Neuronal stem cell (in vitro differentiated cells): ENCODE results near the gene PDHA2.
"Not testable (repeated sequence)": the region's sequence is repeated elsewhere in the genome, so short reads cannot be mapped to it uniquely, and the experiment has no call there.

Experiments used
- DNase-seq: peaks from one replicate; pipeline ENCODE4 v3.0.0-alpha.2; 2013; ENCODE audit warnings: low spot score
- H2AFZ ChIP-seq: one replicate; pipeline ENCODE4 v1.6.1; 2013; ENCODE audit warnings: mild to moderate bottlenecking, low read length, inconsistent platforms
- H2AK5ac ChIP-seq: 2 replicates; pipeline ENCODE4 v1.6.1; 2013; ENCODE audit warnings: low read depth, mild to moderate bottlenecking, inconsistent platforms, low read length, moderate library complexity, mixed read lengths
- H2BK120ac ChIP-seq: 2 replicates; pipeline ENCODE4 v1.6.1; 2013; ENCODE audit warnings: low read depth, mild to moderate bottlenecking, inconsistent platforms, low read length, moderate library complexity, mixed read lengths
- H2BK12ac ChIP-seq: one replicate; pipeline ENCODE4 v1.6.1; 2013; ENCODE audit warnings: low read length, inconsistent platforms
- H2BK15ac ChIP-seq: 2 replicates; pipeline ENCODE4 v1.6.1; 2013; ENCODE audit warnings: mild to moderate bottlenecking, low read length, inconsistent platforms, mixed read lengths
- H2BK5ac ChIP-seq: one replicate; pipeline ENCODE4 v1.6.1; 2013; ENCODE audit warnings: inconsistent platforms, mild to moderate bottlenecking, low read length, moderate library complexity
- H3K14ac ChIP-seq: one replicate; pipeline ENCODE4 v1.6.1; 2013; ENCODE audit warnings: low read length, inconsistent platforms
- H3K18ac ChIP-seq: 2 replicates; pipeline ENCODE4 v1.6.1; 2013; ENCODE audit warnings: low read length, inconsistent platforms
- H3K23ac ChIP-seq: 2 replicates; pipeline ENCODE4 v1.6.1; 2013; ENCODE audit warnings: low read depth, mild to moderate bottlenecking, mixed read lengths, low read length, inconsistent platforms; ENCODE audit not compliant: poor library complexity
- H3K27ac ChIP-seq: replicated peaks from 3 replicates; pipeline ENCODE4 v1.5.1; 2013; ENCODE audit warnings: low read length, inconsistent platforms
- H3K27me3 ChIP-seq, 3 experiments: 2 replicates each; pipeline ENCODE4 v1.6.1; 2013; ENCODE audit warnings: low read length in 3 of 3, mild to moderate bottlenecking in 2 of 3, inconsistent platforms in 1 of 3, low read depth in 1 of 3, mixed read lengths in 1 of 3, moderate library complexity in 1 of 3; ENCODE audit not compliant: control insufficient read depth in 3 of 3, insufficient read depth in 3 of 3
- H3K36me3 ChIP-seq, 2 donors: replicated peaks in 1 of 2; 2 replicates each; pipeline ENCODE4 v1.6.1; 2013; ENCODE audit warnings: low read length in 2 of 2; ENCODE audit not compliant: control insufficient read depth in 2 of 2, insufficient read depth in 2 of 2
- H3K4ac ChIP-seq: 2 replicates; pipeline ENCODE4 v1.6.1; 2013; ENCODE audit warnings: inconsistent platforms, mild to moderate bottlenecking, low read length, moderate library complexity
- H3K4me1 ChIP-seq, 2 donors: 1 replicate in 1 of 2; 2 replicates in 1 of 2; pipeline ENCODE4 v1.6.1; 2013; ENCODE audit warnings: low read length in 2 of 2, low read depth in 1 of 2; ENCODE audit not compliant: control insufficient read depth in 2 of 2, insufficient read depth in 1 of 2
- H3K4me2 ChIP-seq: one replicate; pipeline ENCODE4 v1.6.1; 2013; ENCODE audit warnings: mild to moderate bottlenecking, low read length, inconsistent platforms; ENCODE audit not compliant: insufficient read depth, poor library complexity, severe bottlenecking
- H3K4me3 ChIP-seq, 2 donors: 2 replicates each; pipeline ENCODE4 v1.5.1; 2013; ENCODE audit warnings: low read length in 2 of 2, mild to moderate bottlenecking in 2 of 2, inconsistent platforms in 1 of 2, moderate library complexity in 1 of 2
- H3K79me1 ChIP-seq: one replicate; pipeline ENCODE4 v1.6.1; 2013; ENCODE audit warnings: low read depth, mild to moderate bottlenecking, inconsistent platforms, low read length, moderate library complexity
- H3K9ac ChIP-seq: one replicate; pipeline ENCODE4 v1.6.1; 2013; ENCODE audit warnings: mild to moderate bottlenecking, low read depth, low read length, inconsistent platforms; ENCODE audit not compliant: poor library complexity
- H3K9me3 ChIP-seq, 2 donors: replicated peaks in 1 of 2; 2 replicates each; pipeline versions ENCODE3 to v1.6.1; 2013; ENCODE audit warnings: low read length in 2 of 2, mild to moderate bottlenecking in 2 of 2, inconsistent platforms in 1 of 2, low read depth in 1 of 2, mixed read lengths in 1 of 2, moderate library complexity in 1 of 2; ENCODE audit not compliant: control insufficient read depth in 2 of 2, insufficient read depth in 1 of 2
- H4K8ac ChIP-seq: one replicate; pipeline ENCODE4 v1.6.1; 2013; ENCODE audit warnings: low read depth, mild to moderate bottlenecking, inconsistent platforms, low read length, moderate library complexity
- H4K91ac ChIP-seq: one replicate; pipeline ENCODE4 v1.6.1; 2013; ENCODE audit warnings: low read length, low read depth, mild to moderate bottlenecking, inconsistent platforms; ENCODE audit not compliant: poor library complexity
- WGBS, 2 donors: extraction: QIAGEN DNeasy Blood & Tissue Kit; methylation state at CpG; one replicate each; pipeline ENCODE4 v1.1.7; 2013; ENCODE audit warnings: missing lambda C conversion rate in 2 of 2, mixed read lengths in 1 of 2; ENCODE audit not compliant: insufficient read length in 2 of 2, insufficient replicate concordance in 1 of 2; ENCODE audit errors: extremely low coverage in 2 of 2; 5-methylcytosine and 5-hydroxymethylcytosine counted together

Gene PDHA2

DNA sequence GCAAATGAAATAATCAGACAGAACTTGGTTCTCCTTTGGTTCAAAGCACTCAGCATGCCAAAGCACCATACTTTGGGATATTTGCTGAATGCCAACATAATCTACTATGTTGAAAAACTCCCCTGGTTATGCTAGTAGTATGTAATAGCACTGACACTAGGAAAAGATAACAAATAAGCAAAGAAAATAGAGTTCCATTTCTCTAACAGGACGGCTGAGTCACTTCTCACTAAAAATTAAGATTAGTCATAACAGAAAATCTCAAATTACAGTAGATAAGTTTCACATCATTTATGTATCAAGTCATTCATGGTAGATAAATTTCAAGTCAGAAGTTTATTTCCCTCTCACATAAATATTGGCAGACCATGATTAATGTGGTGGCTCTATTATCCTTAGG, 17.9 kb downstream of the PDHA2 start:
- H3K14ac ChIP-seq: no peak overlapping the region
- no peak overlapping the region for H4K91ac ChIP-seq
- no peak overlapping the region for H3K23ac ChIP-seq
- H3K36me3 ChIP-seq: no peaks in the 10 kb centered on the region
- H3K4me1 ChIP-seq: no peaks in the 10 kb centered on the region
- H3K18ac ChIP-seq: no peak overlapping the region
- no peak overlapping the region for H2BK120ac ChIP-seq
- no peak overlapping the region for H3K27ac ChIP-seq
- no peak overlapping the region for H2BK5ac ChIP-seq
- no peak overlapping the region for H2AK5ac ChIP-seq
- H4K8ac ChIP-seq: no peak overlapping the region
- H3K9me3 ChIP-seq: no peaks in the 10 kb centered on the region
- no peak overlapping the region for H3K4me2 ChIP-seq
- H2AFZ ChIP-seq: no peak overlapping the region
- H3K79me1 ChIP-seq: no peaks in the 10 kb centered on the region
- H3K4ac ChIP-seq: no peak overlapping the region
- DNase-seq: no peak
- WGBS, 2 donors: no CpG with 5 or more reads among the region's 1 CpG
- no peak overlapping the region for H2BK12ac ChIP-seq
- H3K4me3 ChIP-seq: no peak overlapping the region
- H3K9ac ChIP-seq: no peak overlapping the region
- no peak overlapping the region for H2BK15ac ChIP-seq
- no peaks in the 10 kb centered on the region for H3K27me3 ChIP-seq

- H3K4ac ChIP-seq: no peak overlapping the region
- no peak for DNase-seq
- H3K4me2 ChIP-seq: no peak overlapping the region
Observed at GRCh38 chr4:95867919-95868318, 28.0 kb downstream of the PDHA2 start.

GRCh38 chr4:95869414-95869813, 29.5 kb downstream of the PDHA2 start:
- not testable (repeated sequence) for H3K23ac ChIP-seq, H4K8ac ChIP-seq, H2AK5ac ChIP-seq, H3K4me1 ChIP-seq, H3K4me2 ChIP-seq, H2BK120ac ChIP-seq, H3K79me1 ChIP-seq, H3K27ac ChIP-seq, H4K91ac ChIP-seq, H3K18ac ChIP-seq, H2BK5ac ChIP-seq, H2AFZ ChIP-seq, H3K4ac ChIP-seq, H3K4me3 ChIP-seq, DNase-seq, H3K36me3 ChIP-seq, H2BK15ac ChIP-seq, H3K27me3 ChIP-seq, H3K14ac ChIP-seq, H2BK12ac ChIP-seq, H3K9ac ChIP-seq
- WGBS, 2 donors: no CpG with 5 or more reads among the region's 1 CpG
- H3K9me3 ChIP-seq: peaks cover 0 to 16% of the 10 kb centered on the region in 2 donors

More at GRCh38 chr4:95867919-95868318, 28.0 kb downstream of the PDHA2 start:
- no peak overlapping the region for H2AFZ ChIP-seq
- H3K27me3 ChIP-seq: no peaks in the 10 kb centered on the region
- H3K9me3 ChIP-seq: peaks cover 0 to 16% of the 10 kb centered on the region in 2 donors
- no peak overlapping the region for H4K8ac ChIP-seq
- no peaks in the 10 kb centered on the region for H3K79me1 ChIP-seq
- no peak overlapping the region for H3K9ac ChIP-seq
- H2BK12ac ChIP-seq: no peak overlapping the region
- H2AK5ac ChIP-seq: no peak overlapping the region
- H4K91ac ChIP-seq: no peak overlapping the region
- H3K4me3 ChIP-seq: no peak overlapping the region
- no peak overlapping the region for H2BK15ac ChIP-seq
- H3K23ac ChIP-seq: no peak overlapping the region
- H3K36me3 ChIP-seq: no peaks in the 10 kb centered on the region
- no peaks in the 10 kb centered on the region for H3K4me1 ChIP-seq
- H2BK120ac ChIP-seq: no peak overlapping the region
- no peak overlapping the region for H2BK5ac ChIP-seq
- no peak overlapping the region for H3K27ac ChIP-seq
- no peak overlapping the region for H3K18ac ChIP-seq
- no peak overlapping the region for H3K14ac ChIP-seq

- no peaks in the 10 kb centered on the region for H3K79me1 ChIP-seq
Observed at GRCh38 chr4:95869961-95870500, 30.1 kb downstream of the PDHA2 start.

More at GRCh38 chr4:95869961-95870500, 30.1 kb downstream of the PDHA2 start:
- H2BK120ac ChIP-seq: no peak overlapping the region
- no peak for DNase-seq
- no peaks in the 10 kb centered on the region for H3K27me3 ChIP-seq
- H3K23ac ChIP-seq: no peak overlapping the region
- no peak overlapping the region for H3K18ac ChIP-seq
- no peak overlapping the region for H3K14ac ChIP-seq
- no peak overlapping the region for H2BK12ac ChIP-seq
- peaks cover 0 to 16% of the 10 kb centered on the region in 2 donors for H3K9me3 ChIP-seq
- H2BK15ac ChIP-seq: no peak overlapping the region
- no peak overlapping the region for H2BK5ac ChIP-seq
- no peak overlapping the region for H3K4me3 ChIP-seq
- H3K4me2 ChIP-seq: no peak overlapping the region
- H3K36me3 ChIP-seq: no peaks in the 10 kb centered on the region
- no peak overlapping the region for H4K91ac ChIP-seq
- H2AK5ac ChIP-seq: no peak overlapping the region
- no peak overlapping the region for H4K8ac ChIP-seq
- no peak overlapping the region for H3K4ac ChIP-seq
- no peak overlapping the region for H3K9ac ChIP-seq
- no peaks in the 10 kb centered on the region for H3K4me1 ChIP-seq
- no peak overlapping the region for H2AFZ ChIP-seq
- no CpG with 5 or more reads among the region's 1 CpG for WGBS, 2 donors
- H3K27ac ChIP-seq: no peak overlapping the region
